ENCODE measurements around the gene FBXW4.

DNA sequence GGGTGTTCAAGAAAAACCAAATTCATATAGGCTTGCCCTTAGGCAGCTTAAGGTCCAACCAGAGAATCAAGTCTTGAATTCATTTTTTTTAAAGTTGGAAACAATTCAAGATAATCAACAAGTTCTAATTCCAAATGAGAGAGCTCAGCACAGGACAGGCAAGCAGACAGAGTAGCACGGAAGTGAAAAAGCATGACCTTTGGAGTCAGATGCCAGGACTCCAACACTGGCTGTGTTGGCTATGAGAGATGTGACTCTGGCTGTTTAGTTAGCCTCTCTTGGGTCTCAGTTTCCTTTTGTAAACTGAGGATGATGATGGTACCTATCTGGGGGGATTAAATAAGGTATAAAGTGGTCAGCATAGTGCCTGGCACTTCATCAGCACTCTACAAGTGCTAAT, 49.3 kb downstream of the FBXW4 start:
- TF ChIP-seq POLR2A (IDR thresholded peaks at IDR 0.05; ENCODE audit: low read depth, low read length) (no peak), POU2F2 (IDR thresholded peaks at IDR 0.05; ENCODE audit: low read depth, low read length) (no peak), POLR2AphosphoS5 (IDR thresholded peaks at IDR 0.05; ENCODE audit: low read depth, low read length) (no peak), TAF1 (IDR thresholded peaks at IDR 0.05; ENCODE audit: low read depth, low read length) (no peak), PAX5 (IDR thresholded peaks at IDR 0.05; ENCODE audit: insufficient read depth, low read length, severe bottlenecking) (no peak), SPI1 (IDR thresholded peaks at IDR 0.05; ENCODE audit: low read depth, low read length) (no peak)

All from GM12891 (cell line).